HG03108 (cell line): Measurements from ENCODE around the gene RGCC.

Source experiments
- ATAC-seq: cut with Tn5 transposase; IDR thresholded peaks from one replicate; pipeline ENCODE4 v1.9.1; 2021; ENCODE audit warnings: moderate library complexity; ENCODE audit not compliant: unreplicated experiment

RGCC gene

DNA sequence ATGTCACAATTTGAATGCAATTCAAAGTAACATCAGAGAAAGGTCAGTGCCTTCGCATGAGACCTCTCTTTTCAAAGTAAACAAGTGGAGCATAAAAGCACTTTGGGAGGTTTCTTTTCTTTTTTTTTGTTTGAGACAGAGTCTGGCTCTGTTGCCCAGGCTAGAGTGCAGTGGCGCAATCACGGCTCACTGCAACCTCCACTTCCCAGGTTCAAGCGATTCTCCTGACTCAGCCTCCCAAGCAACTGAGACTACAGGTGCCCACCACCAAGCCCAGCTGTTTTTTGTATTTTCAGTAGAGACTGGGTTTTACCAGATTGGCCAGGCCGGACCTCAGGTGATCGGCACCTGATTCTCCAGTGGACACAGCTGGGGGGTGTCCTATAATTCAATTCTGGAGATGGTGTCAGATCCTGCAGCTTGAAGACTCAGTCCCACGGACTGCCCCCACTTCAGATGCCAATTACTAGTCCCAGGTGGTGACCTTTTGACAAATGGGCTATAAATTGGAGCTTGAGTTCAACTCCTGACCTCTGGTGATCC lies 57.6 kb downstream of the RGCC start:
- no peak for ATAC-seq

DNA sequence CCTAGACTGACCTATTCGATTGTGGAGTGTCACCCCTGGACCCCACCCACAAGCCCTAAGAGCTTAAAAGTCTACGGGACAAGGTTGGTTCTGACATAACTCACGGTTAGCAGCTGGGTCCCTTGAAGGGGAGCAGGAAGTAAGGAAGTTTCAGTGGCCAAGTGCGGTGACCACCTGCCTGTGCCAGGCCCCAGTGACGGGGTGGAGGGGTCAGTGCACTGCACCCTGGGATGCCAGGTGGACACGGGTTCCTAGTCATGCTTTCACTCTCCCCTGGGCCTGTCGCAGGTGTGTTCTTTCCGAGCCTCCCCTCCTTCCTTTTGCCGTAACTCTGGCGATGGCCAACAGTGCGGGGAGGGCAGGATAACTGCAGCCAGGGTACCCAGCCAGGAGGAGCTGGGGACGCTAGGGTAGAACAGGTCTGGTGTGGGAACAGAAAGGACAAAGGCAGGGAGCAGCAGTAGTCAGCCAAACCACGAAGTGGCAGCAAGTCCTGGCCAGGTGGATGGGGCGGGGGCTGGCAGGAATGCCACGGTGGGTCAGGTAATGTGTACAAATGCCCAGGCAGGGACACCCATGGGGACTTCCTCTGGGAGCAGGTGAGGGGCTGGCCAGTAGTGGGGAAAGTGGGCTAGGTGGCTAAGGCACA lies 58.3 kb downstream of the RGCC start:
- no peak for ATAC-seq

DNA sequence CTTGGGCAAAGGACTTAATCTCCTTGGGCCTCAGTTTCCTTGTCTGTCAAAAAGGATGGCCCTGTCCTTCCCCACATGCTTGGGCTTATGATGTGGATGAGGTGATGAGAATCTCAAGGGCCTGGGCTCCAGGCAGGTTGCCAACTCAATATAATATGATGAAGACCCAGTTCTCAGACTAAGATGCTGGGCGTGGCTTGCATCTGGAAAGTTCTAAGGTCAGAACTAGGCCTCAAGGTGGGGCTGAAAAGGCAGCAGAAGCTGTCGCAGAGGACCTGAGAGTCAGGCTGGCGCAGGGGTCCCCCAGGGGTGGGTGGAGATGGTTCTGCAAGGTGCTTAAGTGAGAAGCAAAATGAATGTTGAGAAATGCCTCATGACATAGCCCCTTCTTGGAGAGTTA lies 58.8 kb downstream of the RGCC start:
- no peak for ATAC-seq

DNA sequence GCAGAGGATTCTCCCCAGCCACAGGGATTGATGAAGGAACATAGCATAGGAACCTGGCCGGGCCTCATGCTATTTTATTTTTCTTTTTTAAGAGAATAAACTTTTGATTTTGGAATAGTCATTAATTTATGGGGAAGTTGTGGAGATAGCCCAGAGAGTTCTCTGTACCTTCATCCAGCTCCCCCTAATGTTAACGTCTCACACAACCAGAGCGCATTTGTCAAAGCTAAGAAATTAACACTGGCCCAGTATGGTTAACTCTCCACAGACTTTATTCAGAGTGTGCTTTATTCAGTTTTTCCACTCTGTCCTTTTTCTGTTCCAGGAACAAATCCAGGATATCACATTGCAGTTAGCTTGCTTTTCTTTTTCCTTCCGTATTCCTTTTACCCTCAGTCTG lies 59.4 kb downstream of the RGCC start:
- no peak for ATAC-seq

DNA sequence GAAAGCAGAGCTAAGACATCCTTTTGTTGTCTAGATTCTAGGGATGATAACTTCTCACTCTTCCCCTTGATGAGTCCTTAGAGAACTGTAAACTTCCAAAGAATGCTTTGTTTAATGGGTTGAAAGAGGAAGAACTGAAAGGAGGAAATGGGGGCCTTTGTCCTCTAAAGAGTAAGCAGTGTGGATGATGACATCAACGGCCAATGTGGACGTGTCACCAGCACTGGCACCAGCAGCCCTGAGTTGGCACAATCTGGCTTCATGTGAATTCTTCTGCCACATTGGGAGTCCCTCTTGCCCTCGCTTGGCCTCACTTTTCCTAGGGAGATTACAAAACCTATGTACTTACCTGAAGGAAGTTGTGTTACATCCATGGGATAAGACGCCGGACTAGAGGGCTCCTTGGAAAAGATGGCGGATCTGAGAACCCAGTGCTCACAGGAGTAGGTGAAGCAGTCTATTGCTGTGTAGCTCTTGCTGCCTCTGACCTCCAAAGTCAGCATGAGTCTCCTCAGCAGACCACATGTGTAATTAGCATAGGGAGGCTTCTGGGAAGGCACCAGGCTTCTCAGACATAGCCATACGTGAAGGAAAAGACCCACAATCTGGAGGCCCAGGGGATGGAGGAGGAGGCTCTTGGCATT lies 62.8 kb downstream of the RGCC start:
- ATAC-seq = no peak
